Measurements from ENCODE around the gene RAB6A. TPM values are rescaled to one million over a fixed set of nuclear protein-coding genes. Genes with fewer than 3 reads are reported as not detected.

RAB6A gene
- total RNA-seq, 4 donors from 2014 or later, result 107 to 145 (median 118) TPM

GRCh38 chr11:73629907-73630306 is 131.0 kb downstream of the RAB6A start:
- DNase-seq (ENCODE audit: low spot score) (no peak), ATAC-seq (ENCODE audit: low FRiP score) (no peak)
- no peak for TF ChIP-seq CTCF (IDR thresholded peaks at IDR 0.05)

- peak in 1 of 3 donors; percentile 70 for TF ChIP-seq CTCF (IDR thresholded peaks at IDR 0.05)
- no peak for DNase-seq (ENCODE audit: low spot score)
- ATAC-seq (ENCODE audit: low FRiP score), result peak; percentile 64
Observed at GRCh38 chr11:73625696-73626318, 135.1 kb downstream of the RAB6A start.

Other genes starting within 250 kb of the RAB6A start
- gene FAM168A, start 163.0 kb downstream of the RAB6A start, total RNA-seq, result 10 to 100 TPM; 13.9 to 30.9 (median 21.0) TPM
- 1 to 10 TPM; 1.1 to 8.2 (median 4.2) TPM for gene PLEKHB1, start 114.5 kb downstream of the RAB6A start, total RNA-seq
- gene MRPL48, start 26.8 kb upstream of the RAB6A start, total RNA-seq, result 10 to 100 TPM; 10.7 to 19.8 (median 12.3) TPM
- 10 to 100 TPM; 51.9 to 92.0 (median 75.7) TPM for gene COA4, start 115.8 kb upstream of the RAB6A start, total RNA-seq
- gene PAAF1, start 115.9 kb upstream of the RAB6A start, total RNA-seq, result 10 to 100 TPM in 1 of 4 donors, 1 to 10 TPM in 3; 7.1 to 11.4 (median 9.7) TPM
- gene DNAJB13, start 190.0 kb upstream of the RAB6A start, total RNA-seq, result not detected
- gene UCP2, start 221.8 kb upstream of the RAB6A start, total RNA-seq, result 100 to 1,000 TPM in 3 of 4 donors, 10 to 100 TPM in 1; 58.9 to 163 (median 131) TPM
- gene UCP3, start 248.0 kb upstream of the RAB6A start, total RNA-seq, result 1 to 10 TPM in 2 of 4 donors, under 1 TPM in 2; 0.74 to 2.8 (median 1.2) TPM

Data from omental fat pad (tissue), 4 donors.